DND-41 (cell line): Measurements from ENCODE around the gene SDHAF4.
A peak's percentile ranks its signal among the peaks of the same experiment; 100 is the strongest.
"Not testable (repeated sequence)": the region's sequence is repeated elsewhere in the genome, so short reads cannot be mapped to it uniquely, and the experiment has no call there.

Experiments used
- ATAC-seq: fragments of 200-7000 bp; cut with Tn5 transposase; 3 replicates; pipeline ENCODE4 v1.9.1; 2021; ENCODE audit warnings: low read depth; ENCODE audit not compliant: insufficient read depth
- DNase-seq: peaks from one replicate; pipeline ENCODE4 v3.0.0-alpha.2; 2020
- H2AFZ ChIP-seq: 2 replicates; pipeline ENCODE4 v1.6.0; 2012; ENCODE audit warnings: low read depth, low read length
- H3K27ac ChIP-seq: 2 replicates; pipeline ENCODE4 v1.5.1; 2012; ENCODE audit warnings: low read length, inconsistent platforms
- H3K27me3 ChIP-seq: fragments of 200-600 bp; sonication (generic); 2 replicates; pipeline ENCODE4 v1.6.0; 2012; ENCODE audit warnings: low read length, mild to moderate bottlenecking, inconsistent platforms; ENCODE audit not compliant: insufficient read depth, poor library complexity
- H3K36me3 ChIP-seq: 2 replicates; pipeline ENCODE4 v1.5.1; 2012; ENCODE audit warnings: low read length, inconsistent platforms; ENCODE audit not compliant: insufficient read depth
- H3K4me1 ChIP-seq: 2 replicates; pipeline ENCODE4 v1.5.1; 2012; ENCODE audit warnings: mild to moderate bottlenecking, low read length; ENCODE audit not compliant: insufficient read depth
- H3K4me2 ChIP-seq: 2 replicates; pipeline ENCODE4 v1.6.0; 2012; ENCODE audit warnings: mild to moderate bottlenecking, moderate library complexity, low read length, inconsistent platforms; ENCODE audit not compliant: insufficient read depth
- H3K4me3 ChIP-seq, 2 experiments: fragments of 200-600 bp in 1 of 2; shearing (Covaris generic) in 1 of 2; 2 replicates each; pipeline ENCODE4 v1.5.1; 2012 to 2016; ENCODE audit warnings: inconsistent platforms in 2 of 2, low read length in 2 of 2, mild to moderate bottlenecking in 2 of 2, low read depth in 1 of 2, moderate library complexity in 1 of 2
- H3K79me2 ChIP-seq: 2 replicates; pipeline ENCODE4 v1.6.0; 2012; ENCODE audit warnings: low read length, inconsistent platforms; ENCODE audit not compliant: insufficient read depth
- H3K9ac ChIP-seq: 2 replicates; pipeline ENCODE4 v1.6.0; 2012; ENCODE audit warnings: low read depth, mild to moderate bottlenecking, inconsistent platforms, low read length, moderate library complexity
- H3K9me3 ChIP-seq: 2 replicates; pipeline ENCODE4 v1.5.1; 2012; ENCODE audit warnings: low read length, moderate library complexity, mild to moderate bottlenecking, inconsistent platforms; ENCODE audit not compliant: insufficient read depth, severe bottlenecking
- H4K20me1 ChIP-seq: 2 replicates; pipeline ENCODE4 v1.6.0; 2012; ENCODE audit warnings: low read length; ENCODE audit not compliant: insufficient read depth
- EZH2 ChIP-seq: IDR thresholded peaks from 3 replicates; pipeline ENCODE4 v1.6.1; 2012; ENCODE audit warnings: borderline replicate concordance, low read depth, mild to moderate bottlenecking, moderate library complexity, low read length, inconsistent platforms; ENCODE audit not compliant: severe bottlenecking
- TF ChIP-seq, protein P1 (sequence below): IDR thresholded peaks from 2 replicates; pipeline ENCODE4 v1.5.1; 2012; ENCODE audit warnings: borderline replicate concordance, low read length, moderate library complexity, mild to moderate bottlenecking; ENCODE audit not compliant: poor library complexity, severe bottlenecking; ENCODE audit errors: extremely low read depth

SDHAF4 gene

DNA sequence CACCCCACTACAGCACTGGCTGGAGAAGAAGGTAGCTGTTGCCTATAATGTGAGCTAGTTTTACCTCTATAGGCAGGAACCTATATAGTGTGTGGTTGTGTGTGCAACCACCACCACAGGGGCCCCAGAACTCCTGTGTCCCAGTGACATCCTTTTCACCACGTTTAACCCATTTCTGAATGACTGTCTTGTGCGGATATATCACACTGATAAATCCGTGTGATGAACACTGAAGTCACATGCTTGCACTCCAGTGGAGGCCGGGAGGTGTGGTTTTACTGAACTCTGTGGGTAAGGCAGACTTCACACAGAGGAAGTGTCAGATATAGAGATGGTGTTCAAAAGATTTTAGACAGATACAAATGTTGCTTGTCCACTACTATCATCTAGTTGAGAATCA, 32.5 kb downstream of the SDHAF4 start:
- Histone ChIP-seq H3K9me3 (no peaks in the 10 kb centered on the region), H4K20me1 (no peaks in the 10 kb centered on the region), H3K27ac (no peak overlapping the region), H3K9ac (no peak overlapping the region), H3K79me2 (no peaks in the 10 kb centered on the region), H3K4me3 (no peak overlapping the region), H2AFZ (no peak overlapping the region), H3K4me2 (no peak overlapping the region), H3K4me1 (peaks cover 6% of the 10 kb centered on the region), H3K27me3 (no peaks in the 10 kb centered on the region), H3K36me3 (no peaks in the 10 kb centered on the region)
- TF ChIP-seq, protein P1, sequence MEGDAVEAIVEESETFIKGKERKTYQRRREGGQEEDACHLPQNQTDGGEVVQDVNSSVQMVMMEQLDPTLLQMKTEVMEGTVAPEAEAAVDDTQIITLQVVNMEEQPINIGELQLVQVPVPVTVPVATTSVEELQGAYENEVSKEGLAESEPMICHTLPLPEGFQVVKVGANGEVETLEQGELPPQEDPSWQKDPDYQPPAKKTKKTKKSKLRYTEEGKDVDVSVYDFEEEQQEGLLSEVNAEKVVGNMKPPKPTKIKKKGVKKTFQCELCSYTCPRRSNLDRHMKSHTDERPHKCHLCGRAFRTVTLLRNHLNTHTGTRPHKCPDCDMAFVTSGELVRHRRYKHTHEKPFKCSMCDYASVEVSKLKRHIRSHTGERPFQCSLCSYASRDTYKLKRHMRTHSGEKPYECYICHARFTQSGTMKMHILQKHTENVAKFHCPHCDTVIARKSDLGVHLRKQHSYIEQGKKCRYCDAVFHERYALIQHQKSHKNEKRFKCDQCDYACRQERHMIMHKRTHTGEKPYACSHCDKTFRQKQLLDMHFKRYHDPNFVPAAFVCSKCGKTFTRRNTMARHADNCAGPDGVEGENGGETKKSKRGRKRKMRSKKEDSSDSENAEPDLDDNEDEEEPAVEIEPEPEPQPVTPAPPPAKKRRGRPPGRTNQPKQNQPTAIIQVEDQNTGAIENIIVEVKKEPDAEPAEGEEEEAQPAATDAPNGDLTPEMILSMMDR = no peak
- no peak for TF ChIP-seq EZH2
- peak; percentile 95 for ATAC-seq
- peak; percentile 41 for DNase-seq

DNA sequence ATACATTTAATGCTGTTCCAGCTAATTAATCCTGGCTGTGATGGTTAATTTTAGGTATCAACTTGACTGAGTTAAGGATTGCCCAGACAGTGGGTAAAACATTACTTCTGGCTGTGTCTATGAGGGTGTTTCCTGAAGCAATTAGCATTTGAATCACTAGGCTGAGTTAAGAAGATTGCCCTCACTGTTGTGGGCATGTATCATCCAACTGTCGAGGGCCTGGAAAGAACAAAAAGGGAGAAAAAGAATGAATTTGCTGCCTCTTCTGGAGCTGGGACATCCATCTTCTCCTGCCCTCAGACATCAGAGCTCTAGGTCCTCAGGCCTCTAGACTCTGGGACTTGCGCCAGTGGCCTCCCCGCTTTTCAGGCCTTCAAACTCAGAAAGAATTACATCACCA, 34.3 kb downstream of the SDHAF4 start:
- no peaks in the 10 kb centered on the region for H3K27me3 ChIP-seq
- DNase-seq (no peak), ATAC-seq (no peak)
- H2AFZ ChIP-seq = no peak overlapping the region
- H3K4me3 ChIP-seq = no peak overlapping the region
- H3K79me2 ChIP-seq = no peaks in the 10 kb centered on the region
- no peaks in the 10 kb centered on the region for H3K36me3 ChIP-seq
- no peak overlapping the region for H3K4me2 ChIP-seq
- no peak overlapping the region for H3K27ac ChIP-seq
- TF ChIP-seq, protein P1 = no peak
- no peak for TF ChIP-seq EZH2
- no peaks in the 10 kb centered on the region for H4K20me1 ChIP-seq
- no peaks in the 10 kb centered on the region for H3K9me3 ChIP-seq
- peaks cover 6% of the 10 kb centered on the region for H3K4me1 ChIP-seq
- H3K9ac ChIP-seq = no peak overlapping the region

DNA sequence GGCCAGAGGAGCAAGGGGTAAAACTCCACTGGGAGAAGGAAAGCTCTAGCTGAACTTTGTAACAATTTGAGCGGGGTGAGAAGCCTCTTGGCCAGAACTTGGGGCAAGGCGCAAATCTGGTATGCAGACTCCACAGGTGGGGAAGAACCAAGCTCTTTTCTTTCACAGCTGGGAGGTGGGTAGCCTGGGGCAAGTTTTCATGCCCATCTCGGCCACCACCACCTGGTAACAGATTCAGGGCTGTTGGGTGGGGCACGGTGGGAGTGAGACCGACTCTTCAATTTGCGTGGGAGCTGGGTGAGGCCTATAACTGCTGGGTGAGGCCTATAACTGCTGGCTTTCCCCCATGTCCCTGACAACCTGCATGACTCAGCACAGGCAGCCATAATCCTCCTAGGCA, 37.5 kb downstream of the SDHAF4 start:
- H3K79me2 ChIP-seq = no peaks in the 10 kb centered on the region
- ATAC-seq = no peak
- no peak overlapping the region for H3K9ac ChIP-seq
- TF ChIP-seq, protein P1 = no peak
- no peak for TF ChIP-seq EZH2
- no peaks in the 10 kb centered on the region for H3K36me3 ChIP-seq
- peaks cover 1% of the 10 kb centered on the region; the same call in 1 of the 2 replicates for H3K4me1 ChIP-seq
- H3K27ac ChIP-seq = no peak overlapping the region
- no peak for DNase-seq
- H3K4me3 ChIP-seq = no peak overlapping the region
- H2AFZ ChIP-seq = no peak overlapping the region
- H4K20me1 ChIP-seq = no peaks in the 10 kb centered on the region
- no peaks in the 10 kb centered on the region for H3K9me3 ChIP-seq
- no peak overlapping the region for H3K4me2 ChIP-seq
- no peaks in the 10 kb centered on the region for H3K27me3 ChIP-seq

DNA sequence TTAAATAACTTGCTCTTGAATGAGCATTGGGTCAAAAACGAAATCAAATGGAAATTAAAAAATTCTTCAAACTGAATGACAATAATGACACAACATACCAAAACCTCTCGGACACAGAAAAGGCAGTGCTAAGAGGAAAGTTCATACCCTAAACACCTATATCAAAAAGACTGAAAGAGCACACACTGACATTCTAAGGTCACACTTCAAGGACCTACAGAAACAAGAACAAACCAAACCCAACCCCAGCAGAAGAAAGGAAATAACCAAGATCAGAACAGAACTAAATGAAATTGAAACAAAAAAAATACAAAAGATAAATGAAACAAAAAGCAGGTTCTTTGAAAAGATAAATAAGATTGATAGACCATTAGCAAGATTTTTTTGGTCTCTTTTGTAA, 40.6 kb downstream of the SDHAF4 start:
- not testable (repeated sequence) for H3K4me2 ChIP-seq, DNase-seq, ATAC-seq

DNA sequence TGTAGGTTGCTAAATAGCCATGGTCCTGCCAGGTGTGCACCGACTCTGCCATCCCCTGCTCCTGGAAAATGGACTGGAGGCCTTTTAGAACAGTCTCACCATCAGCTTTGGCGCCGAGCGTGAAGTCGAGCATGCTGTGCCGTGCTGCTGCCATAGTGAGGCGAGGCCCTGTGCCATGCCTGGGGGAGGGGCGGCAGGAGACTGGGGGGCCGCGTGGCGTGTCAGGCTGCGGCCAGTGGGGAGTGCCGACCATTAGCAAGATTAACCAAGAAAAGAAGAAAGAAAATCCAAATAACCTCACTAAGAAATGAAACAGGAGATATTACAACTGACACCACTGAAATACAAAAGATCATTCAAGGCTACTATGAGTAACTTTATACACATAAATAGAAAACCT, 42.5 kb downstream of the SDHAF4 start:
- not testable (repeated sequence) for H2AFZ ChIP-seq, H3K27me3 ChIP-seq, DNase-seq, H4K20me1 ChIP-seq, H3K9ac ChIP-seq, H3K4me2 ChIP-seq, H3K36me3 ChIP-seq, ATAC-seq, H3K27ac ChIP-seq, H3K9me3 ChIP-seq, H3K79me2 ChIP-seq, H3K4me3 ChIP-seq, H3K4me1 ChIP-seq

More for the DNA sequence above, 40.6 kb downstream of the SDHAF4 start:
- H3K27ac ChIP-seq, H3K4me1 ChIP-seq, H4K20me1 ChIP-seq, H3K9ac ChIP-seq, H3K27me3 ChIP-seq, H3K4me3 ChIP-seq, H3K9me3 ChIP-seq, H3K36me3 ChIP-seq, H2AFZ ChIP-seq, H3K79me2 ChIP-seq: not testable (repeated sequence)
